GM21529 (cell line): ENCODE measurements around the gene KIFC3.
"Not testable (repeated sequence)": the region's sequence is repeated elsewhere in the genome, so short reads cannot be mapped to it uniquely, and the experiment has no call there.

Experiments used
- ATAC-seq: cut with Tn5 transposase; IDR thresholded peaks from one replicate; pipeline ENCODE4 v1.9.1; 2021; ENCODE audit not compliant: unreplicated experiment

The KIFC3 gene

GRCh38 chr16:57755726-57756423, 46.4 kb downstream of the KIFC3 start:
- no peak for ATAC-seq

- ATAC-seq: no peak
Observed at GRCh38 chr16:57755061-57755684, 47.1 kb downstream of the KIFC3 start.

- ATAC-seq: no peak
Observed at GRCh38 chr16:57754354-57755060, 47.8 kb downstream of the KIFC3 start.

- no peak for ATAC-seq
Observed at GRCh38 chr16:57753448-57754353, 48.6 kb downstream of the KIFC3 start.

- no peak for ATAC-seq
Observed at GRCh38 chr16:57752581-57753447, 49.5 kb downstream of the KIFC3 start.

- no peak for ATAC-seq
Observed at GRCh38 chr16:57752203-57752580, 50.1 kb downstream of the KIFC3 start.

- ATAC-seq: no peak
Observed at GRCh38 chr16:57751539-57752202, 50.6 kb downstream of the KIFC3 start.

GRCh38 chr16:57750796-57751538, 51.3 kb downstream of the KIFC3 start:
- ATAC-seq: no peak

GRCh38 chr16:57749856-57750452, 52.3 kb downstream of the KIFC3 start:
- no peak for ATAC-seq

GRCh38 chr16:57749101-57749692, 53.1 kb downstream of the KIFC3 start:
- ATAC-seq: no peak

- no peak for ATAC-seq
Observed at GRCh38 chr16:57748596-57748995, 53.7 kb downstream of the KIFC3 start.

- ATAC-seq: no peak
Observed at GRCh38 chr16:57747996-57748395, 54.3 kb downstream of the KIFC3 start.

GRCh38 chr16:57747496-57747895, 54.8 kb downstream of the KIFC3 start:
- ATAC-seq: no peak

- no peak for ATAC-seq
Observed at GRCh38 chr16:57747091-57747490, 55.2 kb downstream of the KIFC3 start.

- ATAC-seq: not testable (repeated sequence)
Observed at GRCh38 chr16:57746316-57746715, 56.0 kb downstream of the KIFC3 start.

GRCh38 chr16:57745768-57746167, 56.5 kb downstream of the KIFC3 start:
- no peak for ATAC-seq

GRCh38 chr16:57744642-57744903, 57.7 kb downstream of the KIFC3 start:
- no peak for ATAC-seq

GRCh38 chr16:57743886-57744641, 58.2 kb downstream of the KIFC3 start:
- no peak for ATAC-seq
